Caki2 (cell line): ENCODE results near the gene ADAMTS15. TPM values are rescaled to one million over a fixed set of nuclear protein-coding genes. Genes with fewer than 3 reads are reported as not detected.

Experiments used
- DNase-seq: peaks from one replicate; pipeline ENCODE4 v3.0.0-alpha.2; 2015; ENCODE audit warnings: low read depth
- in situ Hi-C: cut with HindIII; loops from 2 replicates; pipeline ENCODE4 v1.10.0; 2016; ENCODE audit warnings: low sequenced_read_pairs, low pct_unique_long_range_greater_than_20kb, mixed read lengths
- total RNA-seq: library from RNA; depleted of rRNA; stranded (reverse); fragments of >200 nt; shearing (Covaris generic); gene quantifications from 2 replicates; pipeline ENCODE4 v1.2.3, GENCODE V29; 2014; ENCODE audit warnings: low replicate concordance

Gene ADAMTS15
- total RNA-seq, 1 experiment from 2014 or later = 4.6 TPM

- in situ Hi-C loops = no loop called here
- no peak for DNase-seq
Measured at GRCh38 chr11:130486987-130487923, 38.8 kb downstream of the ADAMTS15 start.

GRCh38 chr11:130487924-130488815, 39.7 kb downstream of the ADAMTS15 start:
- in situ Hi-C loops = no loop called here
- DNase-seq = no peak

GRCh38 chr11:130488848-130489584, 40.6 kb downstream of the ADAMTS15 start:
- no peak for DNase-seq
- in situ Hi-C loops = no loop called here

GRCh38 chr11:130489716-130490115, 41.3 kb downstream of the ADAMTS15 start:
- no peak for DNase-seq
- in situ Hi-C loops = no loop called here

- in situ Hi-C loops = no loop called here
- no peak for DNase-seq
Measured at GRCh38 chr11:130490682-130491449, 42.4 kb downstream of the ADAMTS15 start.

GRCh38 chr11:130498181-130498580, 49.7 kb downstream of the ADAMTS15 start:
- in situ Hi-C loops = no loop called here
- DNase-seq = no peak

- in situ Hi-C loops = no loop called here
- no peak for DNase-seq
Measured at GRCh38 chr11:130499828-130500227, 51.4 kb downstream of the ADAMTS15 start.

GRCh38 chr11:130504317-130504716, 55.9 kb downstream of the ADAMTS15 start:
- in situ Hi-C loops = no loop called here
- no peak for DNase-seq

- in situ Hi-C loops = no loop called here
- DNase-seq = no peak
Measured at GRCh38 chr11:130508913-130509312, 60.5 kb downstream of the ADAMTS15 start.

- DNase-seq = no peak
- in situ Hi-C loops = no loop called here
Measured at GRCh38 chr11:130509942-130510341, 61.5 kb downstream of the ADAMTS15 start.

GRCh38 chr11:130510407-130511006, 62.1 kb downstream of the ADAMTS15 start:
- in situ Hi-C loops = no loop called here
- DNase-seq = no peak

- no peak for DNase-seq
- in situ Hi-C loops = no loop called here
Measured at GRCh38 chr11:130511765-130512164, 63.3 kb downstream of the ADAMTS15 start.

- in situ Hi-C loops = no loop called here
- DNase-seq = no peak
Measured at GRCh38 chr11:130512662-130513061, 64.2 kb downstream of the ADAMTS15 start.

- in situ Hi-C loops = no loop called here
- DNase-seq = no peak
Measured at GRCh38 chr11:130513132-130513531, 64.7 kb downstream of the ADAMTS15 start.

- DNase-seq = no peak
- in situ Hi-C loops = no loop called here
Measured at GRCh38 chr11:130514316-130514715, 65.9 kb downstream of the ADAMTS15 start.

- in situ Hi-C loops = no loop called here
- DNase-seq = no peak
Measured at GRCh38 chr11:130514851-130515250, 66.4 kb downstream of the ADAMTS15 start.

GRCh38 chr11:130515829-130516553, 67.5 kb downstream of the ADAMTS15 start:
- no peak for DNase-seq
- in situ Hi-C loops = no loop called here
